Neutrophil (primary cell): ENCODE data around the gene AQP4.

Experiments used
- H3K27ac ChIP-seq: fragments of 200-600 bp; sonication (generic); 2 replicates; pipeline ENCODE4 v1.5.1; 2016; ENCODE audit warnings: mild to moderate bottlenecking, moderate library complexity
- H3K27me3 ChIP-seq: fragments of 200-600 bp; sonication (generic); 2 replicates; pipeline ENCODE4 v1.6.0; 2016; ENCODE audit warnings: mild to moderate bottlenecking
- H3K36me3 ChIP-seq: fragments of 200-600 bp; sonication (generic); 2 replicates; pipeline ENCODE4 v1.5.1; 2017
- H3K4me1 ChIP-seq, 2 experiments: fragments of 200-600 bp in 1 of 2; sonication (generic) in 1 of 2; 1 replicate in 1 of 2; 2 replicates in 1 of 2; pipeline versions ENCODE4 v1.5.1 to v1.6.1; 2013 to 2016; ENCODE audit warnings: low read depth in 1 of 2, low read length in 1 of 2, mild to moderate bottlenecking in 1 of 2, moderate library complexity in 1 of 2; ENCODE audit not compliant: control insufficient read depth in 1 of 2, insufficient read depth in 1 of 2
- H3K4me3 ChIP-seq, 2 experiments: fragments of 200-600 bp in 1 of 2; sonication (generic) in 1 of 2; 1 replicate in 1 of 2; 2 replicates in 1 of 2; pipeline ENCODE4 v1.5.1; 2013 to 2016; ENCODE audit warnings: low read depth in 1 of 2, low read length in 1 of 2, mild to moderate bottlenecking in 1 of 2, moderate library complexity in 1 of 2
- H3K9me3 ChIP-seq: fragments of 200-600 bp; sonication (generic); 2 replicates; pipeline ENCODE4 v1.5.1; 2016
- TF ChIP-seq, protein P1 (sequence below): fragments of 200-600 bp; sonication (generic); IDR thresholded peaks from 2 replicates; pipeline ENCODE4 v1.5.1; 2016; ENCODE audit warnings: antibody characterized with exemption

Gene AQP4

GRCh38 chr18:26863921-26864497 lies 1.5 kb downstream of the AQP4 start:
- H3K4me1 ChIP-seq = no peaks in the 10 kb centered on the region
- H3K4me3 ChIP-seq = no peak overlapping the region
- H3K27me3 ChIP-seq = peaks cover 89% of the 10 kb centered on the region
- no peaks in the 10 kb centered on the region for H3K9me3 ChIP-seq
- no peaks in the 10 kb centered on the region for H3K36me3 ChIP-seq
- H3K27ac ChIP-seq = no peak overlapping the region
- TF ChIP-seq, protein P1, sequence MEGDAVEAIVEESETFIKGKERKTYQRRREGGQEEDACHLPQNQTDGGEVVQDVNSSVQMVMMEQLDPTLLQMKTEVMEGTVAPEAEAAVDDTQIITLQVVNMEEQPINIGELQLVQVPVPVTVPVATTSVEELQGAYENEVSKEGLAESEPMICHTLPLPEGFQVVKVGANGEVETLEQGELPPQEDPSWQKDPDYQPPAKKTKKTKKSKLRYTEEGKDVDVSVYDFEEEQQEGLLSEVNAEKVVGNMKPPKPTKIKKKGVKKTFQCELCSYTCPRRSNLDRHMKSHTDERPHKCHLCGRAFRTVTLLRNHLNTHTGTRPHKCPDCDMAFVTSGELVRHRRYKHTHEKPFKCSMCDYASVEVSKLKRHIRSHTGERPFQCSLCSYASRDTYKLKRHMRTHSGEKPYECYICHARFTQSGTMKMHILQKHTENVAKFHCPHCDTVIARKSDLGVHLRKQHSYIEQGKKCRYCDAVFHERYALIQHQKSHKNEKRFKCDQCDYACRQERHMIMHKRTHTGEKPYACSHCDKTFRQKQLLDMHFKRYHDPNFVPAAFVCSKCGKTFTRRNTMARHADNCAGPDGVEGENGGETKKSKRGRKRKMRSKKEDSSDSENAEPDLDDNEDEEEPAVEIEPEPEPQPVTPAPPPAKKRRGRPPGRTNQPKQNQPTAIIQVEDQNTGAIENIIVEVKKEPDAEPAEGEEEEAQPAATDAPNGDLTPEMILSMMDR = no peak

GRCh38 chr18:26863122-26863879 lies 2.2 kb downstream of the AQP4 start:
- Histone ChIP-seq H3K27me3 (peaks cover 96% of the 10 kb centered on the region), H3K27ac (no peak overlapping the region), H3K36me3 (no peaks in the 10 kb centered on the region), H3K4me3 (no peak overlapping the region), H3K9me3 (no peaks in the 10 kb centered on the region), H3K4me1 (no peaks in the 10 kb centered on the region)
- TF ChIP-seq, protein P1 = no peak

DNA sequence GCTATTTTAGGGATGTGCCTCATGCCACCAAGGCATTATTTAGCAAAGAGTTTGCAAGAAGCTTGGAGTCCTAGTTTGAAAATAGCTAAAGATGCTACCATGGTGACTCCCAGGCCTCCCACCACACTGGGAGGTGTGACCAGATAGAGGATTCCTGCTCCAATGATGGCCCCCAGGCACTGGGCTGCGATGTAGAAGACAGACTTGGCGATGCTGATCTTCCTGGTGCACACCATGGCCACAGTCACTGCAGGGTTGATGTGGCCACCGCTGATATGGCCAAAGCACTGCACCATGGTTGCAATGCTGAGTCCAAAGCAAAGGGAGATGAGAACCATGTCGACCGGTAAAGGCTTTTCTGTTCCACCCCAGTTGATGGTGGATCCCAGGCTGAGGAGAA lies 3.4 kb downstream of the AQP4 start:
- Histone ChIP-seq H3K27ac (no peak overlapping the region), H3K27me3 (peaks cover 86% of the 10 kb centered on the region), H3K9me3 (no peaks in the 10 kb centered on the region), H3K4me1 (no peaks in the 10 kb centered on the region), H3K4me3 (no peak overlapping the region), H3K36me3 (no peaks in the 10 kb centered on the region)
- TF ChIP-seq, protein P1 = no peak

GRCh38 chr18:26854292-26854881 lies 11.1 kb downstream of the AQP4 start:
- H3K9me3 ChIP-seq = no peaks in the 10 kb centered on the region
- no peak overlapping the region for H3K4me3 ChIP-seq
- no peaks in the 10 kb centered on the region for H3K36me3 ChIP-seq
- TF ChIP-seq, protein P1 = no peak
- no peak overlapping the region for H3K27ac ChIP-seq
- H3K27me3 ChIP-seq = peaks cover 11% of the 10 kb centered on the region
- no peaks in the 10 kb centered on the region for H3K4me1 ChIP-seq

GRCh38 chr18:26853401-26853800 lies 12.1 kb downstream of the AQP4 start:
- Histone ChIP-seq H3K4me1 (no peaks in the 10 kb centered on the region), H3K9me3 (no peaks in the 10 kb centered on the region)

More at GRCh38 chr18:26853401-26853800, 12.1 kb downstream of the AQP4 start:
- H3K4me3 ChIP-seq = no peak overlapping the region
- H3K27ac ChIP-seq = no peak overlapping the region
- TF ChIP-seq, protein P1 = no peak
- peaks cover 1% of the 10 kb centered on the region for H3K27me3 ChIP-seq
- H3K36me3 ChIP-seq = no peaks in the 10 kb centered on the region
